H9 (cell line): ENCODE results near the gene PLXNA4. TPM values are rescaled to one million over a fixed set of nuclear protein-coding genes. Genes with fewer than 3 reads are reported as not detected.

ENCODE experiments used
- DNase-seq: peaks from one replicate; pipeline ENCODE4 v3.0.0-alpha.2; 2017
- H2AFZ ChIP-seq: one replicate; pipeline ENCODE4 v1.6.1; 2013; ENCODE audit warnings: mild to moderate bottlenecking, low read length, control low read depth, moderate library complexity
- H2AK5ac ChIP-seq: 2 replicates; pipeline ENCODE4 v1.6.1; 2013; ENCODE audit warnings: low read length, control low read depth, mixed read lengths; ENCODE audit not compliant: insufficient read length
- H2BK120ac ChIP-seq: one replicate; pipeline ENCODE4 v1.6.1; 2013; ENCODE audit warnings: low read depth, mild to moderate bottlenecking, low read length, control low read depth, inconsistent platforms; ENCODE audit not compliant: poor library complexity, severe bottlenecking
- H2BK12ac ChIP-seq: 2 replicates; pipeline ENCODE4 v1.6.1; 2013; ENCODE audit warnings: low read length, control low read depth, mixed read lengths, low read depth; ENCODE audit not compliant: insufficient read length
- H2BK15ac ChIP-seq: 2 replicates; pipeline ENCODE4 v1.6.1; 2013; ENCODE audit warnings: low read depth, low read length, control low read depth
- H2BK20ac ChIP-seq: one replicate; pipeline ENCODE4 v1.6.1; 2013; ENCODE audit warnings: low read depth, mild to moderate bottlenecking, low read length, control low read depth, inconsistent platforms; ENCODE audit not compliant: poor library complexity, severe bottlenecking
- H2BK5ac ChIP-seq: 2 replicates; pipeline ENCODE4 v1.6.1; 2013; ENCODE audit warnings: low read length, control low read depth, mixed read lengths; ENCODE audit not compliant: insufficient read length
- H3K14ac ChIP-seq: 2 replicates; pipeline ENCODE4 v1.6.1; 2013; ENCODE audit warnings: low read length, control low read depth; ENCODE audit not compliant: insufficient read depth
- H3K18ac ChIP-seq: 2 replicates; pipeline ENCODE4 v1.6.1; 2013; ENCODE audit warnings: low read depth, mild to moderate bottlenecking, mixed read lengths, low read length, control low read depth; ENCODE audit not compliant: insufficient read length
- H3K23ac ChIP-seq: 2 replicates; pipeline ENCODE4 v1.6.1; 2013; ENCODE audit warnings: low read length, control low read depth, mixed read lengths, low read depth; ENCODE audit not compliant: insufficient read length
- H3K23me2 ChIP-seq: 2 replicates; pipeline ENCODE4 v1.6.1; 2013; ENCODE audit warnings: low read depth, mild to moderate bottlenecking, mixed read lengths, low read length, control low read depth; ENCODE audit not compliant: insufficient read length, poor library complexity, severe bottlenecking
- H3K27ac ChIP-seq: 2 replicates; pipeline ENCODE4 v1.5.1; 2013; ENCODE audit warnings: low read length, control low read depth, mixed read lengths, low read depth; ENCODE audit not compliant: insufficient read length
- H3K27me3 ChIP-seq: 2 replicates; pipeline ENCODE4 v1.6.1; 2013; ENCODE audit warnings: low read length, control low read depth, inconsistent platforms; ENCODE audit not compliant: insufficient read depth
- H3K4ac ChIP-seq: 2 replicates; pipeline ENCODE4 v1.6.1; 2013; ENCODE audit warnings: low read depth, mild to moderate bottlenecking, control low read depth, inconsistent platforms, low read length, moderate library complexity
- H3K4me1 ChIP-seq: 2 replicates; pipeline ENCODE4 v1.6.1; 2013; ENCODE audit warnings: low read length, control low read depth, inconsistent platforms; ENCODE audit not compliant: insufficient read depth
- H3K4me2 ChIP-seq: 2 replicates; pipeline ENCODE4 v1.6.1; 2013; ENCODE audit warnings: low read length, control low read depth, mixed read lengths; ENCODE audit not compliant: insufficient read length, insufficient read depth
- H3K56ac ChIP-seq: 2 replicates; pipeline ENCODE4 v1.6.1; 2013; ENCODE audit warnings: low read depth, mild to moderate bottlenecking, mixed read lengths, low read length, control low read depth; ENCODE audit not compliant: insufficient read length
- H3K79me1 ChIP-seq: 2 replicates; pipeline ENCODE4 v1.6.1; 2013; ENCODE audit warnings: low read depth, mild to moderate bottlenecking, moderate library complexity, low read length, control low read depth, inconsistent platforms; ENCODE audit not compliant: insufficient read depth, poor library complexity, severe bottlenecking
- H3K79me2 ChIP-seq: 2 replicates; pipeline ENCODE4 v1.6.1; 2013; ENCODE audit warnings: low read length, control low read depth, inconsistent platforms; ENCODE audit not compliant: insufficient read depth
- H3K9ac ChIP-seq: 2 replicates; pipeline ENCODE4 v1.6.1; 2013; ENCODE audit warnings: low read length, control low read depth, mixed read lengths; ENCODE audit not compliant: insufficient read length; ENCODE audit errors: extremely low read depth
- H3K9me3 ChIP-seq: one replicate; pipeline ENCODE4 v1.6.1; 2013; ENCODE audit warnings: low read depth, low read length, inconsistent platforms; ENCODE audit not compliant: control insufficient read depth
- H3T11ph ChIP-seq: one replicate; pipeline ENCODE4 v1.6.1; 2013; ENCODE audit warnings: mild to moderate bottlenecking, low read length, control low read depth, inconsistent platforms
- H4K20me1 ChIP-seq: one replicate; pipeline ENCODE4 v1.6.1; 2013; ENCODE audit not compliant: control insufficient read depth, insufficient read length, insufficient read depth
- H4K5ac ChIP-seq: 2 replicates; pipeline ENCODE4 v1.6.1; 2013; ENCODE audit warnings: low read depth, mild to moderate bottlenecking, mixed read lengths, low read length, control low read depth; ENCODE audit not compliant: insufficient read length
- H4K8ac ChIP-seq: replicated peaks from 2 replicates; pipeline ENCODE4 v1.6.1; 2013; ENCODE audit warnings: low read length, control low read depth, mixed read lengths, low read depth; ENCODE audit not compliant: insufficient read length
- H4K91ac ChIP-seq: 2 replicates; pipeline ENCODE4 v1.6.1; 2013; ENCODE audit warnings: low read depth, mild to moderate bottlenecking, moderate library complexity, mixed read lengths, low read length, control low read depth; ENCODE audit not compliant: insufficient read length
- H3K27ac Mint-ChIP-seq, 3 experiments: 2 replicates in 2 of 3; 3 replicates in 1 of 3; pipeline ENCODE4 v1.8.0; 2020 to 2021; ENCODE audit warnings: mixed read lengths in 3 of 3, mild to moderate bottlenecking in 1 of 3, moderate library complexity in 1 of 3
- H3K27me3 Mint-ChIP-seq: 2 replicates; pipeline ENCODE4 v1.8.0; 2021; ENCODE audit warnings: low read depth, mild to moderate bottlenecking, moderate library complexity, mixed read lengths
- H3K36me3 Mint-ChIP-seq, 3 experiments: 2 replicates in 2 of 3; 3 replicates in 1 of 3; pipeline ENCODE4 v1.8.0; 2020 to 2021; ENCODE audit warnings: low read depth in 3 of 3, mixed read lengths in 3 of 3; ENCODE audit not compliant: insufficient read depth in 1 of 3
- H3K4me1 Mint-ChIP-seq, 2 experiments: 2 replicates each; pipeline ENCODE4 v1.8.0; 2020; ENCODE audit warnings: mixed read lengths in 2 of 2
- H3K4me3 Mint-ChIP-seq, 2 experiments: 2 replicates in 1 of 2; 3 replicates in 1 of 2; pipeline ENCODE4 v1.8.0; 2020 to 2021; ENCODE audit warnings: mild to moderate bottlenecking in 2 of 2, mixed read lengths in 2 of 2, moderate library complexity in 1 of 2
- H3K9me3 Mint-ChIP-seq, 2 experiments: 2 replicates in 1 of 2; 3 replicates in 1 of 2; pipeline ENCODE4 v1.8.0; 2020; ENCODE audit warnings: mild to moderate bottlenecking in 2 of 2, mixed read lengths in 2 of 2, moderate library complexity in 1 of 2
- WGBS: extraction: QIAGEN DNeasy Blood & Tissue Kit; methylation state at CpG from one replicate; pipeline ENCODE4 v1.1.7; 2013; ENCODE audit warnings: missing lambda C conversion rate, low lambda C conversion rate, mixed read lengths; ENCODE audit not compliant: insufficient read length; ENCODE audit errors: extremely low coverage; 5-methylcytosine and 5-hydroxymethylcytosine counted together
- total RNA-seq: library from RNA; stranded (reverse); gene quantifications from 2 replicates; pipeline ENCODE4 v1.2.1, GENCODE V29; 2021
- TF ChIP-seq, protein P1 (sequence below): fragments of 200-600 bp; sonication (generic); conservative IDR thresholded peaks from 3 replicates; pipeline ENCODE4 v1.8.0; 2021; ENCODE audit warnings: antibody characterized with exemption, mild to moderate bottlenecking

The PLXNA4 gene
- total RNA-seq, 1 experiment from 2014 or later = 0.35 TPM

DNA sequence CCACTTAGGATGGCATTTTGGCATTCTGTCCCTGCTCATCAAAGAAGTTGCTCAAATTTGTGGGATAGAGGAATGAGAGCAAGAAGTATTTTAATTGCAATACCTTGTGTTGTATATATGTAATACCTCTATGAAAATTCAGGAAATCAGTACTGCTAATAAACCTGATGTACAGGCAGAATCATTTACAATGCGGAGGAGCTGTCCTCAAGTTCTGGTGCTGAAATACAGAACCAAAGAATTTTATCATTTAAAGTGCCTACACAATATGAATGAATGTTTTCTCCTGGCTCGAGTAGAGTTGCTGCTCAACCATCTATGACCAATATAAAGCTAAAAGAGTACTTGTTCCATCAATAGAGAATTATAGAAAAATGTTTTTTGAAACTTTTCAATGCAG, 305.8 kb downstream of the PLXNA4 start:
- no peak for DNase-seq
- Histone ChIP-seq H2BK20ac (no peak overlapping the region), H2AK5ac (no peak overlapping the region), H3K23ac (no peak overlapping the region), H2BK15ac (no peak overlapping the region), H3K14ac (no peak overlapping the region), H3T11ph (no peak overlapping the region), H3K56ac (no peak overlapping the region), H3K18ac (no peak overlapping the region), H3K4ac (no peak overlapping the region), H2AFZ (no peak overlapping the region), H4K91ac (no peak overlapping the region), H3K9me3 (no peaks in the 10 kb centered on the region), H4K20me1 (no peaks in the 10 kb centered on the region), H3K4me1 (peaks cover 3% of the 10 kb centered on the region; the same call in 1 of the 2 replicates), H3K4me2 (no peak overlapping the region), H3K79me1 (no peaks in the 10 kb centered on the region), H4K5ac (no peak overlapping the region), H3K27ac (no peak overlapping the region), H2BK120ac (no peak overlapping the region), H3K27me3 (no peaks in the 10 kb centered on the region; the same call in 1 of the 2 replicates), H3K9ac (no peak overlapping the region), H3K79me2 (no peaks in the 10 kb centered on the region), H2BK5ac (no peak overlapping the region), H4K8ac (no peak overlapping the region), H2BK12ac (no peak overlapping the region), H3K23me2 (no peaks in the 10 kb centered on the region)
- peaks cover 4% of the 10 kb centered on the region in 2 experiments for H3K4me1 Mint-ChIP-seq
- H3K27ac Mint-ChIP-seq = no peak overlapping the region
- TF ChIP-seq, protein P1, sequence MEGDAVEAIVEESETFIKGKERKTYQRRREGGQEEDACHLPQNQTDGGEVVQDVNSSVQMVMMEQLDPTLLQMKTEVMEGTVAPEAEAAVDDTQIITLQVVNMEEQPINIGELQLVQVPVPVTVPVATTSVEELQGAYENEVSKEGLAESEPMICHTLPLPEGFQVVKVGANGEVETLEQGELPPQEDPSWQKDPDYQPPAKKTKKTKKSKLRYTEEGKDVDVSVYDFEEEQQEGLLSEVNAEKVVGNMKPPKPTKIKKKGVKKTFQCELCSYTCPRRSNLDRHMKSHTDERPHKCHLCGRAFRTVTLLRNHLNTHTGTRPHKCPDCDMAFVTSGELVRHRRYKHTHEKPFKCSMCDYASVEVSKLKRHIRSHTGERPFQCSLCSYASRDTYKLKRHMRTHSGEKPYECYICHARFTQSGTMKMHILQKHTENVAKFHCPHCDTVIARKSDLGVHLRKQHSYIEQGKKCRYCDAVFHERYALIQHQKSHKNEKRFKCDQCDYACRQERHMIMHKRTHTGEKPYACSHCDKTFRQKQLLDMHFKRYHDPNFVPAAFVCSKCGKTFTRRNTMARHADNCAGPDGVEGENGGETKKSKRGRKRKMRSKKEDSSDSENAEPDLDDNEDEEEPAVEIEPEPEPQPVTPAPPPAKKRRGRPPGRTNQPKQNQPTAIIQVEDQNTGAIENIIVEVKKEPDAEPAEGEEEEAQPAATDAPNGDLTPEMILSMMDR = no peak
- no CpG with 5 or more reads among the region's 2 CpGs for WGBS
- H3K27me3 Mint-ChIP-seq = peaks cover 40% of the 10 kb centered on the region
- no peaks in the 10 kb centered on the region for H3K9me3 Mint-ChIP-seq
- H3K36me3 Mint-ChIP-seq = no peaks in the 10 kb centered on the region
- H3K4me3 Mint-ChIP-seq = no peak overlapping the region
